HepG2 (cell line): Measurements from ENCODE around the gene AUTS2. TPM values are rescaled to one million over a fixed set of nuclear protein-coding genes. Genes with fewer than 3 reads are reported as not detected.

Experiments used
- ATAC-seq: fragments of 200-7000 bp; cut with Tn5 transposase; 3 replicates; pipeline ENCODE4 v1.9.1; 2020; ENCODE audit warnings: mild to moderate bottlenecking, moderate library complexity
- BruUV-seq: library from RNA; stranded (reverse); fragments of 400-500 nt; replicated peaks from 2 replicates; lab custom pipeline; 2021; lab: Mats Ljungman, UMichigan
- CTCF ChIA-PET: fragments of 300-600 bp; formaldehyde crosslinking; extraction: SDS; loops from one replicate; lab custom pipeline; 2021; ENCODE audit warnings: low total read pairs, inconsistent platforms, low intra/inter-chr PET ratio; lab: Yijun Ruan, JAX
- POLR2A ChIA-PET: fragments of 350-600 bp; sonication (Branson Sonifier 250); formaldehyde crosslinking; loops from one replicate; lab custom pipeline; 2020; ENCODE audit warnings: antibody characterized with exemption, inconsistent platforms; lab: Yijun Ruan, JAX
- DNase-seq: peaks from one replicate; pipeline ENCODE4 v3.0.0-alpha.2; 2015; ENCODE audit warnings: low spot score
- FAIRE-seq: peaks from 3 replicates; lab custom pipeline; 2011; peaks lifted over from hg19 to GRCh38; lab: Jason Lieb, UNC
- H2AFZ ChIP-seq: one replicate; pipeline ENCODE4 v1.6.1; 2011; ENCODE audit warnings: low read length, inconsistent platforms
- H3K27ac ChIP-seq: fragments of 300-600 bp; 3 replicates; pipeline ENCODE4 v1.8.0; 2011; ENCODE audit warnings: mixed run types, mild to moderate bottlenecking, mixed read lengths, low read length, inconsistent platforms; ENCODE audit not compliant: insufficient read depth; ENCODE audit errors: extremely low read length
- H3K27me3 ChIP-seq, 2 experiments: fragments of 200-600 bp in 1 of 2; 2 replicates in 1 of 2; 3 replicates in 1 of 2; pipeline versions ENCODE4 v1.6.0 to v1.8.0; 2011; ENCODE audit warnings: low read length in 2 of 2, mild to moderate bottlenecking in 2 of 2, moderate library complexity in 2 of 2, inconsistent platforms in 1 of 2; ENCODE audit not compliant: insufficient read depth in 2 of 2, control insufficient read depth in 1 of 2
- H3K36me3 ChIP-seq, 2 experiments: fragments of 200-600 bp in 1 of 2; replicated peaks in 1 of 2; 2 replicates in 1 of 2; 3 replicates in 1 of 2; pipeline versions ENCODE4 v1.5.1 to v1.8.0; 2011; ENCODE audit warnings: low read length in 2 of 2, inconsistent platforms in 1 of 2; ENCODE audit not compliant: insufficient read depth in 2 of 2, control insufficient read depth in 1 of 2
- H3K4me1 ChIP-seq: 2 replicates; pipeline ENCODE4 v1.5.1; 2012; ENCODE audit warnings: low read length, inconsistent platforms; ENCODE audit not compliant: insufficient read depth
- H3K4me2 ChIP-seq: 2 replicates; pipeline ENCODE4 v1.6.0; 2011; ENCODE audit warnings: low read depth, low read length, inconsistent platforms
- H3K4me3 ChIP-seq, 3 experiments: fragments of 200-600 bp in 1 of 3; sonication (generic), shearing (Covaris generic) in 1 of 3; replicated peaks in 1 of 3; 2 replicates each; pipeline ENCODE4 v1.5.1; 2011 to 2016; ENCODE audit warnings: low read length in 3 of 3, inconsistent platforms in 2 of 3, low read depth in 2 of 3, mild to moderate bottlenecking in 2 of 3, control low read depth in 1 of 3, mixed read lengths in 1 of 3; ENCODE audit not compliant: insufficient read depth in 1 of 3
- H3K79me2 ChIP-seq: one replicate; pipeline ENCODE4 v1.6.1; 2011; ENCODE audit warnings: low read length, inconsistent platforms; ENCODE audit not compliant: insufficient read depth
- H3K9ac ChIP-seq: 2 replicates; pipeline ENCODE4 v1.6.0; 2011; ENCODE audit warnings: mild to moderate bottlenecking, low read depth, low read length, inconsistent platforms; ENCODE audit not compliant: insufficient read depth
- H3K9me3 ChIP-seq: 2 replicates; pipeline ENCODE4 v1.5.1; 2012; ENCODE audit warnings: mild to moderate bottlenecking, low read length
- H4K20me1 ChIP-seq: 2 replicates; pipeline ENCODE4 v1.6.0; 2011; ENCODE audit warnings: inconsistent platforms, mild to moderate bottlenecking, low read length, moderate library complexity; ENCODE audit not compliant: insufficient read depth
- MLLT10 ChIP-seq: sonication (generic); formaldehyde crosslinking; IDR thresholded peaks from 2 replicates; pipeline ENCODE4 v1.4.0; 2020; ENCODE audit warnings: missing genetic modification reagents
- MTA3 ChIP-seq: sonication (generic); formaldehyde crosslinking; IDR thresholded peaks from 2 replicates; pipeline ENCODE4 v1.4.0; 2020; ENCODE audit warnings: missing genetic modification reagents
- PTBP1 ChIP-seq: fragments of 200-400 bp; formaldehyde crosslinking; IDR thresholded peaks from 2 replicates; pipeline ENCODE4 v1.6.1; 2018; ENCODE audit warnings: low read length, low read depth; ENCODE audit not compliant: poor library complexity, severe bottlenecking
- SAP130 ChIP-seq: IDR thresholded peaks from 2 replicates; pipeline ENCODE4 v1.6.1; 2016; ENCODE audit warnings: low read depth
- SPEN ChIP-seq: sonication (generic); formaldehyde crosslinking; IDR thresholded peaks from 2 replicates; pipeline ENCODE4 v1.5.1; 2020; ENCODE audit warnings: low read depth, mild to moderate bottlenecking, missing genetic modification reagents
- TGIF2 ChIP-seq: IDR thresholded peaks from 2 replicates; pipeline ENCODE4 v1.6.1; 2016; ENCODE audit warnings: control low read depth, missing compliant biosample characterization
- ZNF777 ChIP-seq: sonication (generic); formaldehyde crosslinking; IDR thresholded peaks from 2 replicates; pipeline ENCODE4 v1.4.0; 2020; ENCODE audit warnings: missing genetic modification reagents
- WGBS: methylation state at CpG from one replicate; pipeline ENCODE4 v1.1.6; 2017; ENCODE audit warnings: low lambda C conversion rate; 5-methylcytosine and 5-hydroxymethylcytosine counted together
- in situ Hi-C: cut with HindIII; loops from 2 replicates; pipeline ENCODE4 v1.10.0; 2017; ENCODE audit warnings: low pct_unique_long_range_greater_than_20kb; ENCODE audit not compliant: extremely low pct_ligation_motif_present
- intact Hi-C: fragments of 100-400 bp; cut with micrococcal nuclease; formaldehyde crosslinking; loops from one replicate; pipeline ENCODE4 v1.10.0; 2022; ENCODE audit not compliant: unreplicated experiment
- polyA plus RNA-seq, 8 experiments: library from polyadenylated mRNA; depleted of rRNA in 3 of 8; stranded (reverse) in 7 of 8; unstranded in 1 of 8; fragments of >200 nt; fragmentation: Illumina TruSeq in 4 of 8; extraction: Trizol in 4 of 8; gene quantifications; 2 replicates each; pipeline versions ENCODE4 v1.2.1 to v1.2.3, GENCODE V29; 2011 to 2016; ENCODE audit warnings: low read depth in 4 of 8, missing spikeins in 1 of 8, mixed read lengths in 1 of 8; ENCODE audit not compliant: insufficient read depth in 1 of 8
- total RNA-seq, 5 experiments: library from RNA; depleted of rRNA; stranded (reverse); fragments of >200 nt; fragmentation: Illumina TruSeq; extraction: Trizol; gene quantifications; 2 replicates each; pipeline ENCODE4 v1.2.3, GENCODE V29; 2016; ENCODE audit warnings: low read depth in 1 of 5
- TF ChIP-seq, protein P1 (sequence below): sonication (generic); formaldehyde crosslinking; IDR thresholded peaks from 2 replicates; pipeline ENCODE4 v1.4.0; 2020; ENCODE audit warnings: mild to moderate bottlenecking, missing genetic modification reagents
- TF ChIP-seq, protein P2 (sequence below): sonication (generic); formaldehyde crosslinking; IDR thresholded peaks from 2 replicates; pipeline ENCODE4 v1.4.0; 2020; ENCODE audit warnings: missing genetic modification reagents
- TF ChIP-seq, protein P3 (sequence below): sonication (generic); formaldehyde crosslinking; IDR thresholded peaks from 2 replicates; pipeline ENCODE4 v1.4.0; 2020; ENCODE audit warnings: mild to moderate bottlenecking, low read depth, missing genetic modification reagents

The AUTS2 gene
- total and polyA plus RNA-seq, 2 of the 13 experiments (the other 11 are each of a cell fraction or from before 2014, with no cell fraction given), result 0.38 TPM; not detected in 1

DNA sequence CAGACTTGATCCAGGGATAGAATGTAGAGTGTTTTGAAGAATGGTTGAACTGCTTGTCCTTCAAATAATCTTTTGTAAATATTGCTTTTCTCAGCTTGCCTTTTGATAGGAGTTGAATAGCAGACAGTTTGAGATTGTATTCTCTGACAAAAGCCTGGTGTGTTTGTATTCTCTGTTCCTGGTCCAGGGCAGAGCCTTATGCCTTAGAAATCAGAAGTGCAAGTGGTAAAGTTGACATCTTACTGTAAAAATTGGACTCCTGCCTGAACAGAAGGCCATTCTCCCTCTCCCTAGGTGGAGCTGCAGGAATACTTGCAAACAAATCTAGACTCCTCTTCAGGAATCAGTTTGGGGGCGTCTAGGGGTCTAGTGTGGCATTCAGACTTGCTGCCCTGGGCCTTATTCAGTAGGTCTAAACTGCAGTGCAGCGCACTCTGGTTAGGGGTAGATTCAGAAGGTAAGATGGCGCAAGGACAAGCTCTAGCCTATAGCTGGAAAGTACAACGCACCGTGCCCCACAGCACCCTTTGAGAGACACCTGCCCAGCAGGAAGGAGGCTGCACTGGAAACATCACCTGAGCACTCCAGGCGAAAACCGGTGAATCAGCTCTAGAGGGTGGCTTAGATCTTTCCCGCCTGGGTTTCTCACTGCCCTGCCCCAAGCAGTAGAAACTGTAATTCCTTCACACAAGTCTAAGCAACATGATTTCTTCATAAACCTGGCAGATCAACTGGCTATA, 925.1 kb downstream of the AUTS2 start:
- ChIA-PET POLR2A (no interaction called here), CTCF (no interaction called here)
- no peaks in the 10 kb centered on the region for H3K79me2 ChIP-seq
- H3K9ac ChIP-seq, result no peak overlapping the region
- BruUV-seq, result no TSS peak
- H3K36me3 ChIP-seq, result no peaks in the 10 kb centered on the region
- H3K27me3 ChIP-seq, result no peaks in the 10 kb centered on the region
- 88% methylated on average over 7 of the region's 8 CpGs for WGBS
- no peak overlapping the region for H2AFZ ChIP-seq
- H3K4me1 ChIP-seq, result peaks cover 18% of the 10 kb centered on the region
- no peaks in the 10 kb centered on the region for H3K9me3 ChIP-seq
- intact Hi-C loops (no loop called here), in situ Hi-C loops (no loop called here)
- no peak overlapping the region for H3K27ac ChIP-seq
- TF ChIP-seq, protein P1, sequence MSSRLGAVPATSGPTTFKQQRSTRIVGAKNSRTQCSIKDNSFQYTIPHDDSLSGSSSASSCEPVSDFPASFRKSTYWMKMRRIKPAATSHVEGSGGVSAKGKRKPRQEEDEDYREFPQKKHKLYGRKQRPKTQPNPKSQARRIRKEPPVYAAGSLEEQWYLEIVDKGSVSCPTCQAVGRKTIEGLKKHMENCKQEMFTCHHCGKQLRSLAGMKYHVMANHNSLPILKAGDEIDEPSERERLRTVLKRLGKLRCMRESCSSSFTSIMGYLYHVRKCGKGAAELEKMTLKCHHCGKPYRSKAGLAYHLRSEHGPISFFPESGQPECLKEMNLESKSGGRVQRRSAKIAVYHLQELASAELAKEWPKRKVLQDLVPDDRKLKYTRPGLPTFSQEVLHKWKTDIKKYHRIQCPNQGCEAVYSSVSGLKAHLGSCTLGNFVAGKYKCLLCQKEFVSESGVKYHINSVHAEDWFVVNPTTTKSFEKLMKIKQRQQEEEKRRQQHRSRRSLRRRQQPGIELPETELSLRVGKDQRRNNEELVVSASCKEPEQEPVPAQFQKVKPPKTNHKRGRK (CRISPR knock-in tag), result no peak
- no peak for TF ChIP-seq SPEN (CRISPR knock-in tag)
- no peak for TF ChIP-seq TGIF2 (CRISPR knock-in tag)
- no peak for TF ChIP-seq ZNF777 (CRISPR knock-in tag)
- TF ChIP-seq SAP130 (CRISPR knock-in tag), result no peak
- TF ChIP-seq, protein P2, sequence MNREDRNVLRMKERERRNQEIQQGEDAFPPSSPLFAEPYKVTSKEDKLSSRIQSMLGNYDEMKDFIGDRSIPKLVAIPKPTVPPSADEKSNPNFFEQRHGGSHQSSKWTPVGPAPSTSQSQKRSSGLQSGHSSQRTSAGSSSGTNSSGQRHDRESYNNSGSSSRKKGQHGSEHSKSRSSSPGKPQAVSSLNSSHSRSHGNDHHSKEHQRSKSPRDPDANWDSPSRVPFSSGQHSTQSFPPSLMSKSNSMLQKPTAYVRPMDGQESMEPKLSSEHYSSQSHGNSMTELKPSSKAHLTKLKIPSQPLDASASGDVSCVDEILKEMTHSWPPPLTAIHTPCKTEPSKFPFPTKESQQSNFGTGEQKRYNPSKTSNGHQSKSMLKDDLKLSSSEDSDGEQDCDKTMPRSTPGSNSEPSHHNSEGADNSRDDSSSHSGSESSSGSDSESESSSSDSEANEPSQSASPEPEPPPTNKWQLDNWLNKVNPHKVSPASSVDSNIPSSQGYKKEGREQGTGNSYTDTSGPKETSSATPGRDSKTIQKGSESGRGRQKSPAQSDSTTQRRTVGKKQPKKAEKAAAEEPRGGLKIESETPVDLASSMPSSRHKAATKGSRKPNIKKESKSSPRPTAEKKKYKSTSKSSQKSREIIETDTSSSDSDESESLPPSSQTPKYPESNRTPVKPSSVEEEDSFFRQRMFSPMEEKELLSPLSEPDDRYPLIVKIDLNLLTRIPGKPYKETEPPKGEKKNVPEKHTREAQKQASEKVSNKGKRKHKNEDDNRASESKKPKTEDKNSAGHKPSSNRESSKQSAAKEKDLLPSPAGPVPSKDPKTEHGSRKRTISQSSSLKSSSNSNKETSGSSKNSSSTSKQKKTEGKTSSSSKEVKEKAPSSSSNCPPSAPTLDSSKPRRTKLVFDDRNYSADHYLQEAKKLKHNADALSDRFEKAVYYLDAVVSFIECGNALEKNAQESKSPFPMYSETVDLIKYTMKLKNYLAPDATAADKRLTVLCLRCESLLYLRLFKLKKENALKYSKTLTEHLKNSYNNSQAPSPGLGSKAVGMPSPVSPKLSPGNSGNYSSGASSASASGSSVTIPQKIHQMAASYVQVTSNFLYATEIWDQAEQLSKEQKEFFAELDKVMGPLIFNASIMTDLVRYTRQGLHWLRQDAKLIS (CRISPR knock-in tag), result no peak
- TF ChIP-seq, protein P3, sequence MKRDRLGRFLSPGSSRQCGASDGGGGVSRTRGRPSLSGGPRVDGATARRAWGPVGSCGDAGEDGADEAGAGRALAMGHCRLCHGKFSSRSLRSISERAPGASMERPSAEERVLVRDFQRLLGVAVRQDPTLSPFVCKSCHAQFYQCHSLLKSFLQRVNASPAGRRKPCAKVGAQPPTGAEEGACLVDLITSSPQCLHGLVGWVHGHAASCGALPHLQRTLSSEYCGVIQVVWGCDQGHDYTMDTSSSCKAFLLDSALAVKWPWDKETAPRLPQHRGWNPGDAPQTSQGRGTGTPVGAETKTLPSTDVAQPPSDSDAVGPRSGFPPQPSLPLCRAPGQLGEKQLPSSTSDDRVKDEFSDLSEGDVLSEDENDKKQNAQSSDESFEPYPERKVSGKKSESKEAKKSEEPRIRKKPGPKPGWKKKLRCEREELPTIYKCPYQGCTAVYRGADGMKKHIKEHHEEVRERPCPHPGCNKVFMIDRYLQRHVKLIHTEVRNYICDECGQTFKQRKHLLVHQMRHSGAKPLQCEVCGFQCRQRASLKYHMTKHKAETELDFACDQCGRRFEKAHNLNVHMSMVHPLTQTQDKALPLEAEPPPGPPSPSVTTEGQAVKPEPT (CRISPR knock-in tag), result no peak
- no peak for TF ChIP-seq MTA3 (CRISPR knock-in tag)
- TF ChIP-seq MLLT10 (CRISPR knock-in tag), result no peak
- no peak for TF ChIP-seq PTBP1
- H3K4me3 ChIP-seq, result no peak overlapping the region
- ATAC-seq, result no peak
- no peak overlapping the region for H3K4me2 ChIP-seq
- DNase-seq, result no peak
- FAIRE-seq, result no peak
- H4K20me1 ChIP-seq, result no peaks in the 10 kb centered on the region
